GM18867 (cell line): Measurements from ENCODE around the gene MIEN1.
"Not testable (repeated sequence)": the region's sequence is repeated elsewhere in the genome, so short reads cannot be mapped to it uniquely, and the experiment has no call there.

Experiments
- ATAC-seq: cut with Tn5 transposase; IDR thresholded peaks from one replicate; pipeline ENCODE4 v1.9.1; 2021; ENCODE audit warnings: mild to moderate bottlenecking, moderate library complexity; ENCODE audit not compliant: unreplicated experiment

Gene MIEN1

DNA sequence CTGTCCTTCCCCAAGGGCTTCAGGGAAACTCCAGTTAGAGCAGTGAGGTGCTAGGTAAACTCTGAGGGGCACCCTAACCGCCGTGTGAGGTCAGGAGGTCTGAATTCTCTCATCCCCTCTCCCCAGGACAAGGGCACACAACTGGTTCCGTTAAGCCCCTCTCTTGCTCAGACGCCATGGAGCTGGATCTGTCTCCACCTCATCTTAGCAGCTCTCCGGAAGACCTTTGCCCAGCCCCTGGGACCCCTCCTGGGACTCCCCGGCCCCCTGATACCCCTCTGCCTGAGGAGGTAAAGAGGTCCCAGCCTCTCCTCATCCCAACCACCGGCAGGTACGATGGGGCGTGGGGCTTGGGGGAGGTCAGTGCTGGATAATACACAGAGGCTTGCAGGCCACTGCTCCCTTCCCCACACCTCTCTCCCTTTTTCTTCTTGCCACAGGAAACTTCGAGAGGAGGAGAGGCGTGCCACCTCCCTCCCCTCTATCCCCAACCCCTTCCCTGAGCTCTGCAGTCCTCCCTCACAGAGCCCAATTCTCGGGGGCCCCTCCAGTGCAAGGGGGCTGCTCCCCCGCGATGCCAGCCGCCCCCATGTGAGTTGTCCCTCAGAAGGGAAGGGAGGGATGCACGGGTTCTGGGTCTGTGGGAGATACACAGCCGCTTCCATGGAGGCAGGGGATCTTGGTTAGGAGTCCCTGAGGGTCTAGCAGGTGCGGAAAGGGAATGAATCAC is 12.0 kb upstream of the MIEN1 start:
- no peak for ATAC-seq

DNA sequence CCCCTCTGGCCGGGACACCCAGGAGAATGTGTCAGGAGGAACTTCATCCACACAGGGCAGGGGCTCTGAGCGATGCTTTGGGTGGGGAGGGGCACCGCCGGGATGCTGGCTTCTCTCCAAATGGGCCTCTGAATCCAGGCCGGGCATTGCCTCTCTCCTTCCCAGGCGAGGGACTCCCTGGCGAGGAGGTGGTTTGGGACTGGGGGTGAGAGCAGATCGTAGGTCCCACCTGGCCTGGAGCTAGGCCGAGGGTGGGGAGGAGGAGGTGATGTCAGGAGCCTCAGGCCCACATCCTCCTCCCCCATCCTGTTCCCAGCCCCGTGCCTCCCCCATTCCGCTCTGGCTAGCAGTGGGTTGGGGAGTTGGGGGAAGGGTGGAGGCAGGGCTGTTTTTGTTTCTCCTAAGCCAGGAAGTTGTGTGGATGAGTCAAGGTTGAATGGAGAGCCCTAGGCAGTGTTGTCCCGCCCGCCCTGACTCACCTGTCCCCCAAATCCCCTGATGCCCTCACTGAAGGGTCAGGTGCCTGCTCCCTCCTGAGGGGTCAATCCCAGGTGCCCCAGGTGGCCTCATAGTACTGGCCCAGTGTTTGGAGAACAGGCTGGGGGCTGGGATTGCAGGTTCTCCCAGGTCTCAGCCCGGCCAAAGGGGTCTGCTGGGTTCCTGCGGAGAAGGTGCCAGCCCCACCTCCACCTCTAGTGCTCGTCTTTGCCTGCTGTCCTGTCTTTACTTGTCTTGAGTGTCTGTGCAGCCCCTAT is 10.2 kb upstream of the MIEN1 start:
- ATAC-seq, result no peak

DNA sequence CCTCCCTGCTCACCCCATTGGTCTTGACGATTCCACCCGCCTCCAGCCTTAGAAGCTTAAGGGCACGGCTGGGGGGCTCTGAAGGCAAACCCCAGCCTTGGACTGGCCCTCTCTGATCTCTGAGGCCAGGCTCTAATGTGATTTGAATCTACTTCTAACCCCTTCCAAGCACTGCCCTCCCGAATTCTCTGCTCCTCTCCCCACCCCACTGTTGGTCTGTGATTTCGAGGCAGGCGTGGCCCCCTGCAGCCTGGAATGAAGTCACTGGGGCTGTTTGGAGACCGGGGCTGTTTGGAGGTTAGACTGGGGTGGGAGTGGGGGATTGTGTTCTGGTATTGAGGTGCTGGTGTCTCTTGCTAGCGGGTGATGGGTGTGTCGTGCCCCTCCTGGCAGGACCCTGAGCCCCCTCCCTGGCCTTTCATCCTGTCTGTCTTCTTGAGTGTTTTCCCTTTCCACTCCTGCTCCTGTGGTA is 9.6 kb upstream of the MIEN1 start:
- no peak for ATAC-seq

DNA sequence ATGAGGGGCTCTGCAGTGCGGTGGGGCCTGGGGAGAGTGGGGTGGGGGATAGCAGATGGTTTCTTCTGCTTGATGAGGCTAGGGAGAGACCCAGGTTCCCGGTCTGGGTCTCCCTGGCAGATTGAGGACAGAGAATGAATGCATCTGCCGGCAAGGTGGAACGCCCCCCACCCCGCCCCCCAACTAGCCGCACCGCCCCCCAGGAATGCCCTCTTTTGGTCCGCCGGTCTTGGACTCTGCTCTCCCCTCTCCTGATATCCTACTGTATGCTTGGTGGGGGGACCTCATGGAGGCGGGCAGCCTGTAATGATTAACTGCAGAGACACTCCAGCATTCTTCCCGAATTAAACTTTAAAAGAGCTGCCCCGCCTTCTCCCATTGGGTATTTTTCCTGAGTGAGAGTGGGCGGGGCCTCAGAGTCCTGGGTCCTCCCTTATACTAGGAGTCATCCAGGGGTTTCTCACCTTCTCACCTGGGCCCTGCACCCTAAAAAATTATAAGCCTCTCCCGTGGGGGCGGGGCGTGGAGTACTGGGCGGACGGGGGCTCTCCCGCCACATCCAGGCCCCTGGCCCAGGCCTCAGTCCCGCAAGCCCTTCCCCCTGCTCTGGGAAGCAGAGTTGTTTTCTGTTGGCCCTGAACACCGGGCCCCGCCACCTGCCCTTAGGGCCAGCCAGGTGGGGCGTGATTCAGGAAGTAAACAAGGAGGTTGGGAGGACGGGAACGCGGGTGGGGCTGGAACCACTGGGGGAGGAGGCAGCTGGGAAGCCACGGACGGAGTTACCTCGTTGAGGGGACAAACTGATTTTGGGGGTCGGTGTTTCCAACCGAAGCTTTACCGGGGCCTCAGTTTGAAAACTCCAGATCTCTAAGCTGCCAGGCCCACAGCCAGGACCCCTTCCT is 8.9 kb upstream of the MIEN1 start:
- ATAC-seq, result no peak

DNA sequence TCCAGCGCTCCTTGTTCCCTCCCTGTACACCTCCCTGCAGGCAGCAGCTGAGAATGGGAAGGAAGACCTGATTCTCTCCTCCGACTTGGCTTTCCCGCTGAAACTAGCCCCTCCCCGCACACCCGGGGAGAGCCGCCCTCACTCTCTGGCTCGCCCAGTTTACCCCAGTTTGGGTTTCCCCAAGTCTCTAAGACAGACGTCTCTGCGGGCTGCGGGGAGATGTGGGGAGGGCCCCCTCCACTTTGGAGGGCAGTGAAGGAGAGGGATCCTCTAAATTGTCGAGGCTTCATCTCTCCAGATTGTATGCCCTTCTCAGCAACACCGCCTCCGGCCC is 8.2 kb upstream of the MIEN1 start:
- ATAC-seq, result no peak

DNA sequence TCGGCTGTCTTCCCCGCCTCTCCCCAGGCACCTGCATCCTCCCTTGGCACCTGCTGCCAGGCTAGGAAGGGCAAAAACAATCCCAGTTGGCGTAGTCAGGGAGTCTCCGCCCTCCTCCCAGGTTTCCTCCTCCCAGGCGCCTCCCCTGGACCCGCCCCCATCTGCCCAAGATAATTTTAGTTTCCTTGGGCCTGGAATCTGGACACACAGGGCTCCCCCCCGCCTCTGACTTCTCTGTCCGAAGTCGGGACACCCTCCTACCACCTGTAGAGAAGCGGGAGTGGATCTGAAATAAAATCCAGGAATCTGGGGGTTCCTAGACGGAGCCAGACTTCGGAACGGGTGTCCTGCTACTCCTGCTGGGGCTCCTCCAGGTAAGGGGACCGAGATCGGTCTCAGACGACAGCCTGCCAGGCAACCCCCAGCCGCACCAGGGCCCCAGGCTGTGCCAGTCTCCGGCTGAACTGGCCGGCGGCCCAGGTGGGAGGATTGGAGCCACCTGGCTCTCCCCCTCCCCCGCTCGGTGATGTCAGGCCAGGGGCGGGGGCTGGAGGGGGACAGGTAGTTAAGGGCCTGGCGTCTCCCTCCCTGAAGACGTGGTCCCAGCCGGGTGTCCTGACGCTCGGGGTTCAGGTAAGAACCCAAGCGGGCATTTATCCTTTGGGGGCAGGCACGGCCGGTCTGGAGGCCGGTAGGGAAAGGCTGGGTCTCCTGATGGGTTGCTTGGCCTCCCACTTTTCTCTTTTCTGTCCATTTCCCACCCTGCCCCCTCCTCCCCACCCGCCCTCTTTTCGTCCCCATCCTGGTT is 7.6 kb upstream of the MIEN1 start, which contains the start of gene GRB7:
Gene GRB7 (plus strand): TSS at position 179 of the 808 bp plus-strand sequence. CDS start 4,364 bp downstream, outside the sequence.
- no peak for ATAC-seq

DNA sequence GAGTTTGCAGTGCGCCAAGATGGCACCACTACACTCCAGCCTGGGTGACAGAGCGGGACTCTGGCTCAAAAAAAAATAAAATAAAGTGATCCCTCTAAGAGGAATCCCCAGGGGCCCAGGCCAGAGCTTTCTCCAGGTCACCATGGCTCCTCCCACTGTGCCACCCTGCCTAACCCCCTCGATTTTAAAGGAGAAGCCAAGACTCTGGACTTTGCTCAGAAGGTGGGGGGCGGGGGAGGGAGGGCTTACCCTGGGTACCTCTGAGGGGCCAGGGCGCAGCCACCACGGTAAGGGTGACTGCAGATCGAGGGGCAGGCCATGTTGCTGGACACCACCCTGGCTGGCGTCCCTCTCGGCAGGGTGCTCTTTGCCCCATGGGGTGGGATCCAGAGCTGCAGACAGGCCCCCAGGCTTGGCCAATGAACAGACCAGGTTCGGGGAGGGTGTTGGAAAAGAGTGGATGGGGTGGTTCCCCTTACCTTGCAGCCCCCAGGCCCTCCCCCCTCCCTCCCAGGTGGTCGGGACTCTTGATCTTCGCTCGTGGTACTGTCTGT is 7.0 kb upstream of the MIEN1 start:
- ATAC-seq, result no peak

DNA sequence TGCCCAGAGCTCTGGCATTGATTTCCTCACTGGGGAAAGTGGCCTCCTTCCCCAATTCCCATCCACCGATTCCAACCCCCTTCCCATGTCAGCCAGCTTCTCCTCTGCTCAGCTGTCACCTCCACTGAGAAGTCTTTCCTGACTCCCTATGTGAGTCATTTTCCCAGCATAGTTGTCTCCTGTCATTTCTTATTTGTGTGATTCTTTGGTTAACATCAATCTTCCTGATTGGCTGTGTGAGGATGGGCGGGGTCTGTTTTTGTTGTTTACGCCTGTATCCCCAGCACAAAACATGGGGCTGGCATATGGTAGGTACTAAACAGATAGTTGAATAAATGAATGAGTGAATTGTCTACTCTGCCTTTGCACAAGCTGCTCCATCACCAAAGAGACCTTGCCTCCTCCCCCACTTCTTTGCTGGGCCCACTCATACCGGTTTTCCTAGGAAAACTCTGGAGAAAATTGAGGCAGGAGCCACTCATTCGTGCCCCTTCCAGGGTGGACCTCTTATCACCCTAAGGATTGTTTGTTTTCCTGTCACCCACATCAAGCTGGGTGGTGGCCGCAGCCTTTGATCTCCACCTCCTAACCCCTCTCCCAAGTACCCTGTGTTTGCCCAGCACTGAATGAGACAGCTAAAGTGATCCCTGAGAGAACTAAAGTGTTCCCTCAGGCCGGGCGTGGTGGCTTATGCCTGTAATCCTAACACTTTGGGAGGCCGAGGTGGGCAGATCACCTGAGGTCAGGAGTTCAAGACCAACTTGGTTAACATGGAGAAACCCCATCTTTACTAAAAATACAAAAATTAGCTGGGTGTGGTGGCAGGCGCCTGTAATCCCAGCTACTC is 6.2 kb upstream of the MIEN1 start:
- no peak for ATAC-seq

DNA sequence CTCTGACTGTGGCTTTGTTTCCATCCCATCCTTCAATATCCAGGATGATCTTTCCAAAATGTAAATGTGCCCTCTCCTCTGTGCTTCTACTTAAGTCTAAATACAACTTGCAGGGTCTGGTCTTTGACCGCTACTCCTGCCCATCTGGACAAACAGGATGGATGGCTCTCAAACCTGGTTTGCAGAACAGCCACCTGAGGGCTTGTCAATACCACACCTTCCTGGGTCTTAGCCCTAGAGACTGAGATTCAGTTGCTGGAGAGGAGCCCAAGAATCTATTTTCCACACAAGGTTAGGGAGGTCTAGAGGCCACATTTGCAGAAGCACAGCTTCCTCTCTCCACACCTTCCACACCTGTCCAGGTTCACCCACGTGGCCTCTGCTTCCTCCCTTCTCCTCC is 5.5 kb upstream of the MIEN1 start:
- no peak for ATAC-seq

DNA sequence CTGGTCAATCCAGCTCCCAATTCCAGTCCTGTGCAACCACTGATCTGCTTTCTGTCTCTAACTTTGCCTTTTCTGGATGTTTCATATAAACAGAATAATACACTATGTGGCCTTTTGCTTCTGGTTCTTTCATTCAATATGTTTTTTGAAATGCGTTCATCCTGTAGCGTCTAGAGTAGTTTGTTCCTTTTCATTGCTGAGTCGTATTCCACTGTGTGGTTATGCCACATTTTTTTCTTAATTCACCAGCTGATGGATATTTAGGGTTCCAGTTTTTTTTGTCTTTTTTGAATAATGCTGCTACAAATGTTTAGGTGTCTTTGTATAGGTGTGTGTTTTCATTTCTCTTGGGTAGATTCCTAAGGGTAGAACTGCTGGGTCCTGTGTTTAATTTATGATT is 2.3 kb upstream of the MIEN1 start:
- no peak for ATAC-seq

DNA sequence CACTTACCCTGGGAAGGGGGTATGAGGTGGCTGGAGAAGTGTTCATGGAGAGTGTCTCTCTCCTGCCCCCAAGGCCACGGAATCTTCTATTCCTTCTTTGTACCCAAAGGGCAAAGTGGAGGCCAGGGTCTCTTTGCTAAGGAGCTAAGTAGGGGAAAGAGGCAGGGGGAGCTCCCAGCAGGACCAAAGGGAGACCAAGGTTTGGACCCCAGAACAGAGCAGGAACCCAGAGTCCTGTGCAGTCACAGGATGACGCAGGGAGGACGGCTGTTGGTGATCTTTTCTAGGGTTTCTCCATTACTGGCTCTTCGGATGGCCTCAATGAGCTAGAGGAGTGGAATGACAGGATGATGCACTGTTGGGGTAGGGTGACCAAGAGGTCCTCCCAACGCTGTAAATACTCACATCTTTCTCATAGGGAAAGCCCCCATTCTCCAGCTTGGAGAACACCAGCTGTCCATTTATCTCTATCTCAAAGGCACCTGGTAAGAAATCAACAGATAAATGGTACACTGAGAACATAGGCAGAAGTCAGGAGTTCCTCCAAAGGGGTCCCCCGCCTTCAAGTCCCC is 966 bp downstream of the MIEN1 start:
- ATAC-seq, result no peak

DNA sequence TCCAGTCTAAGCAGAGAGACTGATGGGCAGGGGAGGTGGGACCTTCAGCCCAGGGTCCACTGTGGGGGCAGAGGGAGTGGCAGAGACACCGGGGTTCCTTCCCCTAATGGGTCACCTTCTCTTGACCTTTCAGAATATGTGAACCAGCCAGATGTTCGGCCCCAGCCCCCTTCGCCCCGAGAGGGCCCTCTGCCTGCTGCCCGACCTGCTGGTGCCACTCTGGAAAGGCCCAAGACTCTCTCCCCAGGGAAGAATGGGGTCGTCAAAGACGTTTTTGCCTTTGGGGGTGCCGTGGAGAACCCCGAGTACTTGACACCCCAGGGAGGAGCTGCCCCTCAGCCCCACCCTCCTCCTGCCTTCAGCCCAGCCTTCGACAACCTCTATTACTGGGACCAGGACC is 2.8 kb downstream of the MIEN1 start:
- ATAC-seq, result no peak

DNA sequence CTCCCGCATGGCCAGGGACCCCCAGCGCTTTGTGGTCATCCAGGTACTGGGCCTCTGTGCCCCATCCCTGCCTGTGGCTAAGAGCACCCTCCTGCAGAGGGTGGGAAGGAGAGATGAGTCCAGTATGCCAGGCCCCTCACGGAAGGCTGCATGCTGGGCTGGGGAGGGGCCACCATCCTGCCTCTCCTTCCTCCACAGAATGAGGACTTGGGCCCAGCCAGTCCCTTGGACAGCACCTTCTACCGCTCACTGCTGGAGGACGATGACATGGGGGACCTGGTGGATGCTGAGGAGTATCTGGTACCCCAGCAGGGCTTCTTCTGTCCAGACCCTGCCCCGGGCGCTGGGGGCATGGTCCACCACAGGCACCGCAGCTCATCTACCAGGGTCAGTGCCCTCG is 3.7 kb downstream of the MIEN1 start:
- ATAC-seq, result no peak

DNA sequence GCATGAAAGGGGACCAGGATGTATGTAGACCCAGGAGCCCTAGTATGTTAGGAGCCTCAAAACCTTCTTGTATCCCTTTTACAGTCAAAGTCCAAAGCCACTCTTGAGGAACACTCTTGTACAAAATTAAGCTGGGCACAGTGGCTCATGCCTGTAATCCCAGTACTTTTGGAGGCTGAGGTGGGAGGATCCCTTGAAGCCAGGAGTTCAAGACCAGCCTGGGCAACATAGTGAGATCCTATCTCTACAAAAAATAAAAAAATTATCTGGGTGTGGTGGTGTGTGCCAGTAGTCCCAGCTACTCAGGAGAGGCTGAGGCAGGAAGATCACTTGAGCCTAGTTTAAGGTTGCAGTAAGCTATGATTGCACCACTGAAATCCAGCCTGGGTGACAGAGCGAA is 4.4 kb downstream of the MIEN1 start:
- ATAC-seq, result not testable (repeated sequence)

DNA sequence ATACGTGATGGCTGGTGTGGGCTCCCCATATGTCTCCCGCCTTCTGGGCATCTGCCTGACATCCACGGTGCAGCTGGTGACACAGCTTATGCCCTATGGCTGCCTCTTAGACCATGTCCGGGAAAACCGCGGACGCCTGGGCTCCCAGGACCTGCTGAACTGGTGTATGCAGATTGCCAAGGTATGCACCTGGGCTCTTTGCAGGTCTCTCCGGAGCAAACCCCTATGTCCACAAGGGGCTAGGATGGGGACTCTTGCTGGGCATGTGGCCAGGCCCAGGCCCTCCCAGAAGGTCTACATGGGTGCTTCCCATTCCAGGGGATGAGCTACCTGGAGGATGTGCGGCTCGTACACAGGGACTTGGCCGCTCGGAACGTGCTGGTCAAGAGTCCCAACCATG is 5.6 kb downstream of the MIEN1 start:
- no peak for ATAC-seq

DNA sequence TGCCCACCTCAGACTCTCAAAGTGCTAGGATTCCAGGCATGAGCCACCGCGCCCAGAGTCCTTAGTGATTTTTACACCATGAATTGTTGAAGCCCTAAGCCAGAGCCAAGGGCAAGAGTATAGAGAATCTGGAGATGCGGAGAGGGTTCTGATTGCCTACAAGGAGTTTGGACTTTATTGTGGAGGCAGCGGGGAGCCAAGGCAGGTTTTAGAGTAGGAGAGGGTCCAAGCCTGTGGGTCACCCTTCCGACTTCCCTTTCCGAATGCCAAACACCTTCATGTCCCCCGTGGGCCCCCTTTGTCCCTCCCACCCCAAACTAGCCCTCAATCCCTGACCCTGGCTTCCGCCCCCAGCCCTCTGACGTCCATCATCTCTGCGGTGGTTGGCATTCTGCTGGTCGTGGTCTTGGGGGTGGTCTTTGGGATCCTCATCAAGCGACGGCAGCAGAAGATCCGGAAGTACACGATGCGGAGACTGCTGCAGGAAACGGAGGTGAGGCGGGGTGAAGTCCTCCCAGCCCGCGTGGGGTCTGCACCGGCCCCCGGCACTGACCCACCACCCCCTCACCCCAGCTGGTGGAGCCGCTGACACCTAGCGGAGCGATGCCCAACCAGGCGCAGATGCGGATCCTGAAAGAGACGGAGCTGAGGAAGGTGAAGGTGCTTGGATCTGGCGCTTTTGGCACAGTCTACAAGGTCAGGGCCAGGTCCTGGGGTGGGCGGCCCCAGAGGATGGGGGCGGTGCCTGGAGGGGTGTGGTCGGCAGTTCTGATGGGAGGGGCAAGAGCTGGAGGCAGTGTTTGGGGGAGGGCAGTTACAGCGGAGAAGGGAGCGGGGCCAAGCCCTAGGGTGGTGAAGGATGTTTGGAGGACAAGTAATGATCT is 7.1 kb downstream of the MIEN1 start:
- no peak for ATAC-seq

DNA sequence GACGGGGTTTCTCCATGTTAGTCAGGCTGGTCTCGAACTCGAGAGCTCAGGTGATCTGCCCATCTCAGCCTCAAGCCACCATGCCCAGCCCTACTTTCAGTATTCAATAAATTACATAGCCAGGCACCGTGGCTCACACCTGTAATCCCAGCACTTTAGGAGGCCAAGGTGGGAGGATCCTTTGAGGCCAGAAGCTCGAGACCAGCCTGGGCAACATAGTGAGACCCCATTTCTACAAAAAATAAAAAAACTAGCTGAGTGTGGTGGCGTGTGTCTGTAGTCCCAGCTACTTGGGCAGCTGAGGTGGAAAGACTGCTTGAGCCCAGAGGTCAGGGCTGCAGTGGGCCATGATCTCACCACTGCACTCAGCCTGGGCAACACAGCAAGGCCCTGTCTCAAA is 8.2 kb downstream of the MIEN1 start:
- ATAC-seq, result no peak
